WTC11 (cell line): ENCODE data around the gene KCNJ6. TPM values are rescaled to one million over a fixed set of nuclear protein-coding genes. Genes with fewer than 3 reads are reported as not detected.
A peak's percentile ranks its signal among the peaks of the same experiment; 100 is the strongest.

ENCODE experiments used
- ATAC-seq: fragments of 200-7000 bp; cut with Tn5 transposase; 2 replicates; pipeline ENCODE4 v1.10.0; 2021; ENCODE audit warnings: mild to moderate bottlenecking, moderate library complexity
- CTCF ChIA-PET: fragments of 300-600 bp; sonication (Branson Sonifier 250); formaldehyde crosslinking; loops from one replicate; lab custom pipeline; 2021; ENCODE audit warnings: antibody characterized with exemption; lab: Charles Lee
- POLR2A ChIA-PET: fragments of 350-600 bp; sonication (Branson Sonifier 250); formaldehyde crosslinking; loops from one replicate; lab custom pipeline; 2021; ENCODE audit warnings: antibody characterized with exemption; lab: Charles Lee
- DNase-seq: peaks from one replicate; pipeline ENCODE4 v3.0.0; 2021; ENCODE audit warnings: low spot score
- H3K27ac Mint-ChIP-seq: 2 replicates; pipeline ENCODE4 v1.8.0; 2021; ENCODE audit warnings: mixed read lengths
- H3K27me3 Mint-ChIP-seq: 2 replicates; pipeline ENCODE4 v1.8.0; 2021; ENCODE audit warnings: low read depth, mild to moderate bottlenecking, moderate library complexity, mixed read lengths
- H3K36me3 Mint-ChIP-seq: 2 replicates; pipeline ENCODE4 v1.8.0; 2021; ENCODE audit warnings: mixed read lengths
- H3K4me1 Mint-ChIP-seq: 2 replicates; pipeline ENCODE4 v1.8.0; 2022; ENCODE audit warnings: mixed read lengths
- H3K4me3 Mint-ChIP-seq: 2 replicates; pipeline ENCODE4 v1.8.0; 2021; ENCODE audit warnings: mild to moderate bottlenecking, moderate library complexity, mixed read lengths
- H3K9me3 Mint-ChIP-seq: 2 replicates; pipeline ENCODE4 v1.8.0; 2021; ENCODE audit warnings: mixed read lengths
- AR ChIP-seq: fragments of 250-450 bp; sonication (Bioruptor Pico); IDR thresholded peaks from 2 replicates; pipeline ENCODE4 v1.9.0; 2021; ENCODE audit warnings: mild to moderate bottlenecking
- ATF6 ChIP-seq: sonication (generic); formaldehyde crosslinking; IDR thresholded peaks from 2 replicates; pipeline ENCODE4 v1.8.1; 2023; ENCODE audit warnings: mild to moderate bottlenecking, missing genetic modification reagents
- CDX4 ChIP-seq: fragments of 250-450 bp; sonication (Bioruptor Pico); IDR thresholded peaks from 2 replicates; pipeline ENCODE4 v1.9.0; 2021; ENCODE audit warnings: moderate library complexity, mild to moderate bottlenecking, inconsistent platforms, borderline replicate concordance
- ERG ChIP-seq: fragments of 250-450 bp; sonication (Bioruptor Pico); IDR thresholded peaks from 2 replicates; pipeline ENCODE4 v1.8.0; 2021; ENCODE audit warnings: mild to moderate bottlenecking
- FOXK1 ChIP-seq: sonication (generic); formaldehyde crosslinking; IDR thresholded peaks from 2 replicates; pipeline ENCODE4 v1.8.0; 2022; ENCODE audit warnings: mild to moderate bottlenecking, moderate library complexity, missing genetic modification reagents
- GABPB1 ChIP-seq: sonication (generic); formaldehyde crosslinking; IDR thresholded peaks from 2 replicates; pipeline ENCODE4 v1.8.1; 2023; ENCODE audit warnings: mild to moderate bottlenecking, missing genetic modification reagents
- JAZF1 ChIP-seq: fragments of 250-450 bp; sonication (Bioruptor Pico); IDR thresholded peaks from 2 replicates; pipeline ENCODE4 v1.9.0; 2021; ENCODE audit warnings: moderate library complexity, mild to moderate bottlenecking, inconsistent platforms
- JUN ChIP-seq: sonication (generic); formaldehyde crosslinking; IDR thresholded peaks from 2 replicates; pipeline ENCODE4 v1.8.0; 2023; ENCODE audit warnings: mild to moderate bottlenecking, missing genetic modification reagents
- MYBL2 ChIP-seq: sonication (generic); formaldehyde crosslinking; IDR thresholded peaks from 2 replicates; pipeline ENCODE4 v1.8.1; 2023; ENCODE audit warnings: mild to moderate bottlenecking, moderate library complexity, missing genetic modification reagents
- NR2C2 ChIP-seq: sonication (generic); formaldehyde crosslinking; IDR thresholded peaks from 2 replicates; pipeline ENCODE4 v1.8.0; 2022; ENCODE audit warnings: mild to moderate bottlenecking, missing genetic modification reagents
- PRDM15 ChIP-seq: sonication (generic); formaldehyde crosslinking; IDR thresholded peaks from 2 replicates; pipeline ENCODE4 v1.8.0; 2022; ENCODE audit warnings: missing genetic modification reagents
- SMAD4 ChIP-seq: sonication (generic); formaldehyde crosslinking; IDR thresholded peaks from 2 replicates; pipeline ENCODE4 v1.8.0; 2022; ENCODE audit warnings: mild to moderate bottlenecking, missing genetic modification reagents
- STAT6 ChIP-seq: sonication (generic); formaldehyde crosslinking; conservative IDR thresholded peaks from 2 replicates; pipeline ENCODE4 v1.8.1; 2023; ENCODE audit warnings: mild to moderate bottlenecking, low read depth, missing genetic modification reagents, moderate library complexity
- TEAD1 ChIP-seq: sonication (generic); formaldehyde crosslinking; IDR thresholded peaks from 2 replicates; pipeline ENCODE4 v1.8.0; 2022; ENCODE audit warnings: mild to moderate bottlenecking, missing genetic modification reagents
- ZNF138 ChIP-seq: sonication (generic); formaldehyde crosslinking; conservative IDR thresholded peaks from 2 replicates; pipeline ENCODE4 v1.8.1; 2022; ENCODE audit warnings: mild to moderate bottlenecking, moderate library complexity, missing genetic modification reagents
- ZNF219 ChIP-seq: sonication (generic); formaldehyde crosslinking; IDR thresholded peaks from 2 replicates; pipeline ENCODE4 v1.8.0; 2023; ENCODE audit warnings: missing genetic modification reagents, mild to moderate bottlenecking, borderline replicate concordance
- ZNF281 ChIP-seq: sonication (generic); formaldehyde crosslinking; IDR thresholded peaks from 2 replicates; pipeline ENCODE4 v1.8.0; 2023; ENCODE audit warnings: mild to moderate bottlenecking, missing genetic modification reagents
- total RNA-seq: library from RNA; stranded (reverse); gene quantifications from 3 replicates; pipeline ENCODE4 v1.2.3, GENCODE V29; 2021

Gene KCNJ6
- total RNA-seq, 1 experiment from 2014 or later, result 0.35 TPM

GRCh38 chr21:37766129-37766528, 150.1 kb downstream of the KCNJ6 start:
- no peak for DNase-seq
- H3K27ac Mint-ChIP-seq, result no peak overlapping the region
- ChIA-PET POLR2A (no interaction called here), CTCF (no interaction called here)
- H3K36me3 Mint-ChIP-seq, result peaks cover 7% of the 10 kb centered on the region; the same call in 1 of the 2 replicates
- H3K9me3 Mint-ChIP-seq, result peaks cover 18% of the 10 kb centered on the region
- no peak overlapping the region for H3K4me3 Mint-ChIP-seq
- no peak for TF ChIP-seq JUN (CRISPR knock-in tag)
- TF ChIP-seq PRDM15, result peak; percentile 58; the same call in 1 of the 2 replicates
- no peak for ATAC-seq
- peaks cover 10% of the 10 kb centered on the region for H3K4me1 Mint-ChIP-seq
- H3K27me3 Mint-ChIP-seq, result no peaks in the 10 kb centered on the region

- ATAC-seq (no peak), DNase-seq (no peak)
- no peak overlapping the region for H3K27ac Mint-ChIP-seq
- H3K4me1 Mint-ChIP-seq, result peaks cover 10% of the 10 kb centered on the region
- POLR2A ChIA-PET, result no interaction called here
- CTCF ChIA-PET, result interaction anchor here (1.3 kb wide), 1 partner anchor 151 kb away, joined by 5 read pairs; the partner anchor contains the start of gene KCNJ6
- peaks cover 7% of the 10 kb centered on the region; the same call in 1 of the 2 replicates for H3K36me3 Mint-ChIP-seq
- no peaks in the 10 kb centered on the region for H3K27me3 Mint-ChIP-seq
- H3K9me3 Mint-ChIP-seq, result peaks cover 18% of the 10 kb centered on the region
- H3K4me3 Mint-ChIP-seq, result no peak overlapping the region
- no peak for TF ChIP-seq NR2C2 (CRISPR knock-in tag)
- TF ChIP-seq ZNF138 (CRISPR knock-in tag), result no peak
- no peak for TF ChIP-seq CDX4 (CRISPR knock-in tag)
- no peak for TF ChIP-seq MYBL2 (CRISPR knock-in tag)
- TF ChIP-seq JUN (CRISPR knock-in tag), result no peak
- no peak for TF ChIP-seq ZNF281 (CRISPR knock-in tag)
- no peak for TF ChIP-seq ZNF219
- no peak for TF ChIP-seq GABPB1 (CRISPR knock-in tag)
- no peak for TF ChIP-seq TEAD1 (CRISPR knock-in tag)
- no peak for TF ChIP-seq FOXK1
- no peak for TF ChIP-seq AR (CRISPR knock-in tag)
- no peak for TF ChIP-seq ATF6
- TF ChIP-seq JAZF1 (CRISPR knock-in tag), result no peak
- no peak for TF ChIP-seq ERG (CRISPR knock-in tag)
- TF ChIP-seq STAT6 (CRISPR knock-in tag), result no peak
- no peak for TF ChIP-seq SMAD4 (CRISPR knock-in tag)
These were observed 150.9 kb downstream of the KCNJ6 start for GRCh38 chr21:37765221-37765900.
